KMS-11 (cell line): ENCODE measurements around the gene GPR160.

Experiments used
- H2AFZ ChIP-seq: fragments of 200-600 bp; sonication (generic); 2 replicates; pipeline ENCODE4 v1.6.1; 2016; ENCODE audit warnings: antibody characterized with exemption, mixed run types, low read depth
- H3K27ac ChIP-seq: fragments of 200-600 bp; sonication (generic); 2 replicates; pipeline ENCODE4 v1.6.1; 2016; ENCODE audit warnings: mild to moderate bottlenecking, mixed run types
- H3K27me3 ChIP-seq: fragments of 200-600 bp; sonication (generic); 2 replicates; pipeline ENCODE4 v1.6.1; 2017; ENCODE audit warnings: mild to moderate bottlenecking, low read depth, mixed run types, moderate library complexity; ENCODE audit not compliant: insufficient read depth
- H3K36me3 ChIP-seq: fragments of 200-600 bp; sonication (generic); 2 replicates; pipeline ENCODE4 v1.6.1; 2017; ENCODE audit warnings: mild to moderate bottlenecking, mixed run types; ENCODE audit not compliant: insufficient read depth
- H3K4me1 ChIP-seq: fragments of 200-600 bp; sonication (generic); 2 replicates; pipeline ENCODE4 v1.6.1; 2016; ENCODE audit warnings: mild to moderate bottlenecking, low read depth, mixed run types; ENCODE audit not compliant: poor library complexity, severe bottlenecking
- H3K4me2 ChIP-seq: fragments of 200-600 bp; sonication (generic); 2 replicates; pipeline ENCODE4 v1.7.0; 2016; ENCODE audit warnings: mild to moderate bottlenecking, mixed run types
- H3K4me3 ChIP-seq: fragments of 200-600 bp; sonication (generic); IDR thresholded peaks from 2 replicates; pipeline ENCODE4 v1.6.1; 2017; ENCODE audit warnings: low read depth, low read length, mixed read lengths; ENCODE audit not compliant: insufficient read depth
- H3K79me2 ChIP-seq: fragments of 200-600 bp; sonication (generic); 2 replicates; pipeline ENCODE4 v1.6.1; 2016; ENCODE audit warnings: low read depth, mixed run types; ENCODE audit not compliant: insufficient read depth
- H3K9ac ChIP-seq: fragments of 200-600 bp; sonication (generic); 2 replicates; pipeline ENCODE4 v1.6.1; 2016; ENCODE audit warnings: mild to moderate bottlenecking, mixed run types
- H4K20me1 ChIP-seq: fragments of 200-600 bp; sonication (generic); 2 replicates; pipeline ENCODE4 v1.6.1; 2016; ENCODE audit warnings: mild to moderate bottlenecking, mixed run types; ENCODE audit not compliant: insufficient read depth
- TF ChIP-seq, protein P1 (sequence below): fragments of 200-600 bp; sonication (generic); conservative IDR thresholded peaks from 2 replicates; pipeline ENCODE4 v1.6.1; 2017; ENCODE audit warnings: low read depth, mild to moderate bottlenecking, antibody characterized with exemption, low read length, moderate library complexity, mixed read lengths

The GPR160 gene

DNA sequence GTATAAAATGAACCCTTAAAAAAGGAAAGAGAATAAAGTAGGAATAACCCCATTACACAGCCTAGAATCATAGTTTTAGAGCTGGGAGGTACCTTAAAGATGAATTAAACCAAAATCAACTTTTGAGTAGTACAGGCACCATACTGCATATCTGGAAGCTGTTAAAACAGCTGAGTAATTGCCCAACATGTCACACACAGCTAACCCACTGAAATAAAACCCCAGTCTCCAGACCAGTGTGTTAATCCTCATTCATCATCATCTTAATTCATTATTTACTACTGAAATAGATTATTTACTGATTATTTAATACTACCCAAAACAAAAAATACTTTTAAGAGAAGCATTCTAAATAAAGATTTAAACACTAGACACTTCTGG is 52.8 kb downstream of the GPR160 start:
- Histone ChIP-seq H3K79me2 (no peaks in the 10 kb centered on the region), H3K4me2 (no peak overlapping the region), H3K36me3 (peaks cover 6% of the 10 kb centered on the region; the same call in 1 of the 2 replicates), H3K4me1 (no peaks in the 10 kb centered on the region), H2AFZ (no peak overlapping the region), H3K27ac (no peak overlapping the region), H3K27me3 (no peaks in the 10 kb centered on the region), H3K9ac (no peak overlapping the region), H4K20me1 (no peaks in the 10 kb centered on the region), H3K4me3 (no peak overlapping the region)
- TF ChIP-seq, protein P1, sequence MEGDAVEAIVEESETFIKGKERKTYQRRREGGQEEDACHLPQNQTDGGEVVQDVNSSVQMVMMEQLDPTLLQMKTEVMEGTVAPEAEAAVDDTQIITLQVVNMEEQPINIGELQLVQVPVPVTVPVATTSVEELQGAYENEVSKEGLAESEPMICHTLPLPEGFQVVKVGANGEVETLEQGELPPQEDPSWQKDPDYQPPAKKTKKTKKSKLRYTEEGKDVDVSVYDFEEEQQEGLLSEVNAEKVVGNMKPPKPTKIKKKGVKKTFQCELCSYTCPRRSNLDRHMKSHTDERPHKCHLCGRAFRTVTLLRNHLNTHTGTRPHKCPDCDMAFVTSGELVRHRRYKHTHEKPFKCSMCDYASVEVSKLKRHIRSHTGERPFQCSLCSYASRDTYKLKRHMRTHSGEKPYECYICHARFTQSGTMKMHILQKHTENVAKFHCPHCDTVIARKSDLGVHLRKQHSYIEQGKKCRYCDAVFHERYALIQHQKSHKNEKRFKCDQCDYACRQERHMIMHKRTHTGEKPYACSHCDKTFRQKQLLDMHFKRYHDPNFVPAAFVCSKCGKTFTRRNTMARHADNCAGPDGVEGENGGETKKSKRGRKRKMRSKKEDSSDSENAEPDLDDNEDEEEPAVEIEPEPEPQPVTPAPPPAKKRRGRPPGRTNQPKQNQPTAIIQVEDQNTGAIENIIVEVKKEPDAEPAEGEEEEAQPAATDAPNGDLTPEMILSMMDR: no peak

DNA sequence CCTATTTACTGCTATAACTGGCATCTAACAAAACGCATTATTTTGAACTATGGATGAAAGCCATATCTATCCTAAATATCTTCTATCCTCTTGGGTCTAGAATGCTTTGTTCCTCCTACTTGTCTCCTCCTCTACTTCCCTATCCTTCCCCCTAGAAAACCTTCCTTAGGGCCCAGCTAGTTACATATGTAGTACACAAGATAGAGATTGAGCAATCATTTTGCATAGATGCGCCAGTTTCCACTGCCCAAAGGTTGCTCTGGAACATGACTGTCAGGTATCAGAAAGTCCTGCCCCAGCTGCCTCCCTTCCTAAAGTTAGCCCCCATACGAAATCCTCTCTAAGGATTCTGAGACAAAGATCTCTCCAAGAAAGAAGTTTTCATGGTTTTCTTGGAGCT is 55.1 kb downstream of the GPR160 start:
- Histone ChIP-seq H3K9ac (no peak overlapping the region), H2AFZ (no peak overlapping the region), H3K27me3 (no peaks in the 10 kb centered on the region), H3K27ac (no peak overlapping the region), H3K4me1 (no peaks in the 10 kb centered on the region), H3K4me3 (no peak overlapping the region), H3K79me2 (no peaks in the 10 kb centered on the region), H3K4me2 (no peak overlapping the region), H4K20me1 (no peaks in the 10 kb centered on the region), H3K36me3 (peaks cover 10% of the 10 kb centered on the region; the same call in 1 of the 2 replicates)
- TF ChIP-seq, protein P1: no peak

DNA sequence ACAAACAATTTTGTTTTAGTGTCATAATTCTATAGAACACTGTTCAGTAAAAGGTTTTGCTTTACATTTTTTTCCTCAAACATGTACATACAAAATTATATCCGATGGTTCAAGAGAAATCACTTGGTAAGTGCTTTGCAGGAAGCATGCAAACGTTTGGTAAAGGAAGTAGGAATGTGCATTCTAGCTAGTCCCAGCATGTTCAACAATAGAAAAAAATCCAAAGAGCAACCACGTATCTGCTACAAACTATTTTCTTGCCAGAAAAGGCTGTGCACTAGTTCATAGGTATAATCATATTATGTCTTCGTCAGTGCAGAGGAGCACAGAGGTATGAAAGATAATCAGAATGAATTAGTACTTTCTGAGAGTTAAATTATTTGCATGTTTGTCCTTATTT is 58.0 kb downstream of the GPR160 start:
- no peak overlapping the region for H3K9ac ChIP-seq
- TF ChIP-seq, protein P1: no peak
- no peak overlapping the region for H3K4me3 ChIP-seq
- H3K27ac ChIP-seq: no peak overlapping the region
- no peaks in the 10 kb centered on the region for H4K20me1 ChIP-seq
- H2AFZ ChIP-seq: no peak overlapping the region
- no peak overlapping the region for H3K4me2 ChIP-seq
- H3K79me2 ChIP-seq: no peaks in the 10 kb centered on the region
- H3K27me3 ChIP-seq: no peaks in the 10 kb centered on the region
- peaks cover 5% of the 10 kb centered on the region for H3K4me1 ChIP-seq
- peaks cover 10% of the 10 kb centered on the region; the same call in 1 of the 2 replicates for H3K36me3 ChIP-seq

DNA sequence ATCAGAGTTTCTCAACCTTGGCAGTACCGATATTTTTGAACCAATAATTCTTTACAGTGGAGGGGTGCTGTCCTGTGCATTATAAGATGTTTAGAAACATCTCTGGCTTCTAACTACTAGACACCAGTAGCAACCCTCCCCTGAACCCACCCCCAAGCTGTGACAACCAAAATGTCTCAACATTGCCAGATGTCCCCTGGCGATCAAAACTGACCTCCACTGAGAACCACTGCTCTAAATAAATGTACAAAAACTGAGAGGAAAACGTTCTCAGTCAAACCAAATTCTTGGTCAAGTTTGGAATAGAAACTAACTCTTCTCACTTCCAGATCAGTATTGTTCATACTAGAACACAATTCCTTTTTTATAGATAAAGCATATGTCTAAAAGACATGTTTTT is 58.5 kb downstream of the GPR160 start:
- H3K4me1 ChIP-seq: peaks cover 11% of the 10 kb centered on the region
- no peaks in the 10 kb centered on the region for H3K79me2 ChIP-seq
- TF ChIP-seq, protein P1: no peak
- H2AFZ ChIP-seq: no peak overlapping the region
- H3K27ac ChIP-seq: no peak overlapping the region
- H3K9ac ChIP-seq: no peak overlapping the region
- peaks cover 10% of the 10 kb centered on the region; the same call in 1 of the 2 replicates for H3K36me3 ChIP-seq
- no peaks in the 10 kb centered on the region for H3K27me3 ChIP-seq
- no peaks in the 10 kb centered on the region for H4K20me1 ChIP-seq
- no peak overlapping the region for H3K4me2 ChIP-seq
- H3K4me3 ChIP-seq: no peak overlapping the region
